OCI-LY7 (cell line): Measurements from ENCODE around the gene HOXC4. TPM values are rescaled to one million over a fixed set of nuclear protein-coding genes. Genes with fewer than 3 reads are reported as not detected.

ENCODE experiments used
- BruUV-seq: library from RNA; stranded (reverse); fragments of 400-500 nt; replicated peaks from 2 replicates; lab custom pipeline; 2021; lab: Mats Ljungman, UMichigan
- CTCF ChIA-PET: fragments of 300-600 bp; sonication (Branson Sonifier 250); formaldehyde crosslinking; loops from one replicate; lab custom pipeline; 2022; ENCODE audit warnings: antibody characterized with exemption; ENCODE audit not compliant: unreplicated experiment; lab: Charles Lee
- POLR2A ChIA-PET: fragments of 300-600 bp; sonication (Branson Sonifier 250); formaldehyde crosslinking; loops from one replicate; lab custom pipeline; 2022; ENCODE audit warnings: antibody characterized with exemption; lab: Charles Lee
- DNase-seq: peaks from one replicate; pipeline ENCODE4 v3.0.0-alpha.2; 2015; ENCODE audit warnings: low spot score
- H2AFZ ChIP-seq: fragments of 200-600 bp; sonication (generic), shearing (Covaris generic); 2 replicates; pipeline ENCODE4 v1.6.1; 2014; ENCODE audit warnings: mild to moderate bottlenecking, antibody characterized with exemption, low read length, moderate library complexity
- H3K27ac ChIP-seq: fragments of 200-600 bp; sonication (generic); 2 replicates; pipeline ENCODE4 v1.5.1; 2014; ENCODE audit warnings: mixed run types, low read depth, mild to moderate bottlenecking, moderate library complexity, low read length, inconsistent platforms; ENCODE audit not compliant: poor library complexity, severe bottlenecking
- H3K36me3 ChIP-seq: fragments of 200-600 bp; sonication (generic); 2 replicates; pipeline ENCODE4 v1.6.1; 2014; ENCODE audit warnings: mild to moderate bottlenecking, antibody characterized with exemption, low read length, moderate library complexity, mixed read lengths; ENCODE audit not compliant: insufficient read depth
- H3K4me1 ChIP-seq: fragments of 200-600 bp; sonication (generic); 2 replicates; pipeline ENCODE4 v1.5.1; 2014; ENCODE audit warnings: mild to moderate bottlenecking, low read length; ENCODE audit not compliant: insufficient read depth, poor library complexity, severe bottlenecking
- H3K4me2 ChIP-seq: fragments of 200-600 bp; sonication (generic); 2 replicates; pipeline ENCODE4 v1.6.1; 2014; ENCODE audit warnings: mild to moderate bottlenecking, low read length
- H3K4me3 ChIP-seq: fragments of 200-600 bp; sonication (generic); 2 replicates; pipeline ENCODE4 v1.5.1; 2014; ENCODE audit warnings: mild to moderate bottlenecking, low read depth, low read length; ENCODE audit not compliant: poor library complexity, severe bottlenecking
- H3K79me2 ChIP-seq: fragments of 200-600 bp; sonication (generic); 2 replicates; pipeline ENCODE4 v1.6.1; 2016; ENCODE audit warnings: low read depth, mild to moderate bottlenecking, low read length, moderate library complexity, mixed read lengths; ENCODE audit not compliant: insufficient read depth
- H3K9me2 ChIP-seq: fragments of 200-600 bp; sonication (generic); 2 replicates; pipeline ENCODE4 v1.6.1; 2016; ENCODE audit warnings: mild to moderate bottlenecking, low read length, mixed read lengths; ENCODE audit not compliant: insufficient read depth
- H3K9me3 ChIP-seq: fragments of 200-600 bp; sonication (generic); 2 replicates; pipeline ENCODE4 v1.6.1; 2014; ENCODE audit warnings: mild to moderate bottlenecking, mixed run types, low read length, mixed read lengths
- H4K20me1 ChIP-seq: fragments of 200-600 bp; sonication (generic); 2 replicates; pipeline ENCODE4 v1.6.1; 2014; ENCODE audit warnings: mild to moderate bottlenecking, antibody characterized with exemption, low read length, moderate library complexity, mixed read lengths; ENCODE audit not compliant: insufficient read depth
- CTCF ChIP-seq: fragments of 200-600 bp; sonication (generic); conservative IDR thresholded peaks from 2 replicates; pipeline ENCODE4 v1.5.1; 2014; ENCODE audit warnings: mild to moderate bottlenecking, antibody characterized with exemption, low read length, moderate library complexity, mixed read lengths
- EZH2phosphoT487 ChIP-seq: fragments of 200-600 bp; sonication (generic); IDR thresholded peaks from 2 replicates; pipeline ENCODE4 v1.6.1; 2018; ENCODE audit warnings: low read depth, borderline replicate concordance, mild to moderate bottlenecking, mixed run types, antibody characterized with exemption, low read length, moderate library complexity, mixed read lengths
- intact Hi-C: fragments of 100-400 bp; cut with micrococcal nuclease; formaldehyde crosslinking; loops from one replicate; pipeline ENCODE4 v1.10.0; 2022; ENCODE audit not compliant: unreplicated experiment
- total RNA-seq, 2 experiments: library from RNA; depleted of rRNA in 1 of 2; stranded (reverse); fragments of >200 nt in 1 of 2; shearing (Covaris generic) in 1 of 2; gene quantifications; 2 replicates each; pipeline ENCODE4 v1.2.3, GENCODE V29; 2014 to 2022

Gene HOXC4
- total RNA-seq, 2 experiments from 2014 or later = 7.1 to 20.0 TPM

DNA sequence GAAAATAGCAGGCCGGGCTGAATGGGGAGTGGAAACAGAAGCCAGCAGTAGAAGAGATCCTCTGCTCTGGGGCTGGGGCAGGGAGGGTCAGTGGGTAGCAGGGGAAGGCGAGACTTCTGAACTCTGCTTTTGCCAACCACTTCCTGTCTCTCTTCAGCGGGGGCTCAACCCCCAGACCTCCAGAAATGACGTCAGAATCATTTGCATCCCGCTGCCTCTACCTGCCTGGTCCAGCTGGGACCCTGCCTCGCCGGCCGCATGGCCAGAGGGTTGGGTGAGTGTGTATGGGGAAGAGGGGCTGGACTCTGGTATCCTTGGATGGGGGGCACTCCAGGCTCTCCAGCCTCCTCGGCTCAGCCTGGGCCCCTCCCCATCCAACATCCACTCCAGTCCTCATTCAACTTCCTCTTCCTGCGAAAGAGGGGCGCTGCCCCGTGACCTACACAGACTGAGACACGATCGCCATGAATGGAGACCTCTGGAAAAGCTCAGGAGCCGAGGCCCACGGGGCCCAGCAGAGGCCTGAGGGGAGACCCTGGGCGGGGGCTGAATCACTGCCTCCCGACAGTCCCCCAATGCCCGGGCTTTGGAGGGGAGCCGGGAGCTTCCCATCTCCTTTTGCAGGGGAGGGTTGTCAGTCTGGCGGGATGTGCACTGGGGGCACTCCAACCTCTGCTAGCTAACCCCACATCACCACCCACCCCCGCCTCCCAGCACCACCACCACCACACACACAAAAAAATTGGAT, 458 bp upstream of the HOXC4 start:
- ChIA-PET POLR2A (interaction anchor here (0.7 to 3.2 kb wide), 23 partner anchors 9 to 1770 kb away, joined by 3 to 32 read pairs (median 4); partner anchors contain the start of genes HOXC5 and SMUG1), CTCF (interaction anchor here (0.5 to 2.0 kb wide), 8 partner anchors 10 to 163 kb away, joined by 3 to 6 read pairs (median 3); partner anchors contain the start of gene SMUG1)
- H3K79me2 ChIP-seq = peaks cover 21% of the 10 kb centered on the region
- peak overlapping the region; percentile 83 for H3K27ac ChIP-seq
- H3K4me2 ChIP-seq = peak overlapping the region; percentile 83
- H3K9me3 ChIP-seq = no peaks in the 10 kb centered on the region
- H2AFZ ChIP-seq = peak overlapping the region; percentile 80
- no peak for TF ChIP-seq EZH2phosphoT487
- TF ChIP-seq CTCF = no peak
- intact Hi-C loops = loop anchor here (1.0 kb wide), 2 partner anchors 35 to 163 kb away; no protein-coding TSS in a partner anchor
- no TSS peak for BruUV-seq
- H4K20me1 ChIP-seq = 0 out of 2 replicates have a peak, but pooled peaks cover 4% of the 10 kb centered on the region
- H3K36me3 ChIP-seq = peaks cover 17% of the 10 kb centered on the region; the same call in 1 of the 2 replicates
- H3K4me1 ChIP-seq = peaks cover 40% of the 10 kb centered on the region
- DNase-seq = peak; percentile 90
- H3K9me2 ChIP-seq = no peaks in the 10 kb centered on the region
- H3K4me3 ChIP-seq = peak overlapping the region; percentile 85

DNA sequence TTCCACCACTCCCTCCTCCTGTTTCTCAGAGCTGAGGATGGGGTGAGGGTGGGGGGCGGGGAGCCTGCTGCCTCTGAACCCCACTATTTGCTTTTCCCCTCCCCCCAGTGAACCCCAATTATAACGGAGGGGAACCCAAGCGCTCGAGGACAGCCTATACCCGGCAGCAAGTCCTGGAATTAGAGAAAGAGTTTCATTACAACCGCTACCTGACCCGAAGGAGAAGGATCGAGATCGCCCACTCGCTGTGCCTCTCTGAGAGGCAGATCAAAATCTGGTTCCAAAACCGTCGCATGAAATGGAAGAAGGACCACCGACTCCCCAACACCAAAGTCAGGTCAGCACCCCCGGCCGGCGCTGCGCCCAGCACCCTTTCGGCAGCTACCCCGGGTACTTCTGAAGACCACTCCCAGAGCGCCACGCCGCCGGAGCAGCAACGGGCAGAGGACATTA, 1.1 kb downstream of the HOXC4 start:
- intact Hi-C loops = no loop called here
- POLR2A ChIA-PET = interaction anchor here (0.6 to 3.2 kb wide), 8 partner anchors 11 to 270 kb away, joined by 3 to 32 read pairs (median 4); partner anchors contain the start of genes COPZ1 and SMUG1
- H3K36me3 ChIP-seq = peaks cover 20% of the 10 kb centered on the region; the same call in 1 of the 2 replicates

More for the DNA sequence above, 1.1 kb downstream of the HOXC4 start:
- peaks cover 21% of the 10 kb centered on the region for H3K79me2 ChIP-seq
- no peak for DNase-seq
- H3K27ac ChIP-seq = peak overlapping the region; percentile 83
- H3K4me1 ChIP-seq = peaks cover 40% of the 10 kb centered on the region
- H3K4me2 ChIP-seq = peak overlapping the region; percentile 83
- no peaks in the 10 kb centered on the region for H3K9me3 ChIP-seq
- TF ChIP-seq EZH2phosphoT487 (no peak), CTCF (no peak)
- 0 out of 2 replicates have a peak, but pooled peaks cover 4% of the 10 kb centered on the region for H4K20me1 ChIP-seq
- H3K9me2 ChIP-seq = no peaks in the 10 kb centered on the region
- CTCF ChIA-PET = interaction anchor here (0.5 to 2.0 kb wide), 2 partner anchors 10 to 840 kb away, joined by 4 to 6 read pairs; no protein-coding TSS in a partner anchor
- H2AFZ ChIP-seq = no peak overlapping the region
- BruUV-seq = no TSS peak
- H3K4me3 ChIP-seq = peak overlapping the region; percentile 85
